Gastrocnemius medialis (tissue), 4 donors: ENCODE measurements around the gene BRSK1. TPM values are rescaled to one million over a fixed set of nuclear protein-coding genes. Genes with fewer than 3 reads are reported as not detected.

ENCODE experiments used
- ATAC-seq, 2 donors: fragments of 150-250 bp; one replicate each; pipeline ENCODE4 v1.9.1; 2016
- DNase-seq, 2 donors: peaks; one replicate each; pipeline ENCODE4 v3.0.0-alpha.2; 2019
- H3K27ac ChIP-seq, 4 donors: fragments of 200-600 bp; sonication (generic); 1 replicate in 1 of 4; 2 replicates in 3 of 4; pipeline ENCODE4 v1.5.1; 2016 to 2018; ENCODE audit warnings: mild to moderate bottlenecking in 2 of 4, moderate library complexity in 1 of 4
- H3K27me3 ChIP-seq, 3 donors: fragments of 200-600 bp; sonication (generic) in 2 of 3; 1 replicate in 1 of 3; 2 replicates in 2 of 3; pipeline versions ENCODE4 v1.5.1 to v1.6.0; 2016 to 2019; ENCODE audit warnings: mild to moderate bottlenecking in 1 of 3, moderate library complexity in 1 of 3
- H3K36me3 ChIP-seq, 2 donors: fragments of 200-600 bp; sonication (generic) in 1 of 2; one replicate each; pipeline ENCODE4 v1.5.1; 2017 to 2018
- H3K4me1 ChIP-seq, 2 donors: fragments of 200-600 bp; sonication (generic) in 1 of 2; one replicate each; pipeline ENCODE4 v1.5.1; 2016 to 2017; ENCODE audit warnings: mild to moderate bottlenecking in 2 of 2
- H3K4me3 ChIP-seq, 4 donors: fragments of 200-600 bp; sonication (generic) in 3 of 4; 1 replicate in 1 of 4; 2 replicates in 3 of 4; pipeline ENCODE4 v1.5.1; 2016 to 2019; ENCODE audit warnings: mild to moderate bottlenecking in 2 of 4
- H3K9me3 ChIP-seq, 3 donors: fragments of 200-600 bp; sonication (generic) in 2 of 3; 1 replicate in 1 of 3; 2 replicates in 2 of 3; pipeline ENCODE4 v1.5.1; 2016 to 2019
- POLR2A ChIP-seq, 2 donors: fragments of 450-650 bp; IDR thresholded peaks; one replicate each; pipeline ENCODE4 v1.6.1; 2017; ENCODE audit warnings: antibody characterized with exemption in 2 of 2, mild to moderate bottlenecking in 2 of 2, moderate library complexity in 2 of 2
- in situ Hi-C, 4 donors: fragments of 200-750 bp; cut with MboI; loops; one replicate each; pipeline versions ENCODE4 v1.15.0 to v1.8.0; 2017; ENCODE audit warnings: low sequenced_read_pairs in 4 of 4
- intact Hi-C: fragments of 100-400 bp; cut with DNase I; formaldehyde crosslinking; loops from one replicate; pipeline ENCODE4 v1.15.1; 2023; ENCODE audit warnings: low total_unique reads
- total RNA-seq, 4 donors: library from RNA; depleted of rRNA; stranded (reverse); fragments of >200 nt; gene quantifications; one replicate each; pipeline versions ENCODE4 v1.1.0 to v1.2.3, GENCODE V29; 2016
- TF ChIP-seq, protein P1 (sequence below), 5 experiments: fragments of 450-650 bp in 3 of 5; fragments of 200-600 bp in 2 of 5; sonication (generic) in 2 of 5; IDR thresholded peaks in 4 of 5; conservative IDR thresholded peaks in 1 of 5; 1 replicate in 4 of 5; 2 replicates in 1 of 5; pipeline ENCODE4 v1.5.1; 2016 to 2019; ENCODE audit warnings: antibody characterized with exemption in 5 of 5, mild to moderate bottlenecking in 3 of 5, moderate library complexity in 3 of 5

BRSK1 gene
- total RNA-seq, 4 donors from 2014 or later = not detected

DNA sequence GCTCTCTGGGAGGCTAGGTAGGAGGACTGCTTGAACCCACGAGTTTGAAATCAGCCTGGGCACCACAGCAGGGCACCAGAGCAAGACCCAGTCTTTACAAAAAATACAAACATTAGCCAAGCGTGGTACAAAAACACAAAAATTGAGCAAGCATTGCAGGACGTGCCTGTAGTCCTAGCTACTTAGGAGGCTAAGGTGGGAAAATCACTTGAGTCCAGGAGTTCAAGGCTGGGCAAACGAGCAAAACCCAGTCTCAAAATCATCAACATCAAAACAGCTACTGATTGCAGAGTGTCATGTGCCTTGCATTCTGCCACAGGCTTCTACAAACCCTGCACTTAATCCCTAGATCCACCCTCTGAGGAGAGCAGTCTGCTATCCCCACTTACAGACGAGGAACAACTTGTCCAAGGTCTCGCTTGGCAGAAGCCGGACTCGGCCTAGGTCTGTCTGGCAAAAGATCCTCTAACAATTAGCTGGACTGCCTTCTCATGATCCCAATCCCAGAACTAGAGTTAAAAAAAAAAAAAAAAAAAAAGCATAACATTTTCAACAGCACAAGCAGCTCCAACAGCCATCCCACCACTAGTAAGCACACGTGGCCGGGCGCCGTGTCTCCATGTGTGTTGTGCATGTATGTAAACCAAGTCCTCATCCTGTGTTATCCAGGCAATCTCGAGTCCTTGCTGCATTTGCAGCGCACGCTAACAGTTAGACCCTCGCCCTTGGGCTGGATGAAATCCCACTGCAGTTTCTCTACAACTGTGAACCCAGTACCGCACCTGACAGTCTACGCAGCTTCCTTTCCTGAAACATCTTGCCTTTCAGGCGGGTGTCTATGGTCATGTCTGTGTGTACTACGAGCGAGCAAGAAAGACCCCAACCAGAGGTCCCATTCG lies 27.0 kb upstream of the BRSK1 start:
- Histone ChIP-seq H3K27me3 (no peaks in the 10 kb centered on the region), H3K9me3 (no peaks in the 10 kb centered on the region), H3K4me3 (peak overlapping the region; percentile 74 to 90 (median 80)), H3K4me1 (peaks cover 42 to 63% of the 10 kb centered on the region in 2 donors), H3K27ac (peak overlapping the region in 3 of 4 donors; percentile 93 to 97 (median 94)), H3K36me3 (no peaks in the 10 kb centered on the region)
- ATAC-seq = no peak
- intact Hi-C loops (loop anchor here (10.0 kb wide), 1 partner anchor 792 kb away; the partner anchor contains the start of gene LENG9), in situ Hi-C loops (no loop called here)
- DNase-seq = no peak
- no peak for TF ChIP-seq POLR2A (IDR thresholded peaks at IDR 0.05)
- TF ChIP-seq, protein P1, sequence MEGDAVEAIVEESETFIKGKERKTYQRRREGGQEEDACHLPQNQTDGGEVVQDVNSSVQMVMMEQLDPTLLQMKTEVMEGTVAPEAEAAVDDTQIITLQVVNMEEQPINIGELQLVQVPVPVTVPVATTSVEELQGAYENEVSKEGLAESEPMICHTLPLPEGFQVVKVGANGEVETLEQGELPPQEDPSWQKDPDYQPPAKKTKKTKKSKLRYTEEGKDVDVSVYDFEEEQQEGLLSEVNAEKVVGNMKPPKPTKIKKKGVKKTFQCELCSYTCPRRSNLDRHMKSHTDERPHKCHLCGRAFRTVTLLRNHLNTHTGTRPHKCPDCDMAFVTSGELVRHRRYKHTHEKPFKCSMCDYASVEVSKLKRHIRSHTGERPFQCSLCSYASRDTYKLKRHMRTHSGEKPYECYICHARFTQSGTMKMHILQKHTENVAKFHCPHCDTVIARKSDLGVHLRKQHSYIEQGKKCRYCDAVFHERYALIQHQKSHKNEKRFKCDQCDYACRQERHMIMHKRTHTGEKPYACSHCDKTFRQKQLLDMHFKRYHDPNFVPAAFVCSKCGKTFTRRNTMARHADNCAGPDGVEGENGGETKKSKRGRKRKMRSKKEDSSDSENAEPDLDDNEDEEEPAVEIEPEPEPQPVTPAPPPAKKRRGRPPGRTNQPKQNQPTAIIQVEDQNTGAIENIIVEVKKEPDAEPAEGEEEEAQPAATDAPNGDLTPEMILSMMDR (IDR thresholded peaks at IDR 0.05 in 4 of 5, conservative IDR thresholded peaks at IDR 0.05 in 1 of 5) = no peak

DNA sequence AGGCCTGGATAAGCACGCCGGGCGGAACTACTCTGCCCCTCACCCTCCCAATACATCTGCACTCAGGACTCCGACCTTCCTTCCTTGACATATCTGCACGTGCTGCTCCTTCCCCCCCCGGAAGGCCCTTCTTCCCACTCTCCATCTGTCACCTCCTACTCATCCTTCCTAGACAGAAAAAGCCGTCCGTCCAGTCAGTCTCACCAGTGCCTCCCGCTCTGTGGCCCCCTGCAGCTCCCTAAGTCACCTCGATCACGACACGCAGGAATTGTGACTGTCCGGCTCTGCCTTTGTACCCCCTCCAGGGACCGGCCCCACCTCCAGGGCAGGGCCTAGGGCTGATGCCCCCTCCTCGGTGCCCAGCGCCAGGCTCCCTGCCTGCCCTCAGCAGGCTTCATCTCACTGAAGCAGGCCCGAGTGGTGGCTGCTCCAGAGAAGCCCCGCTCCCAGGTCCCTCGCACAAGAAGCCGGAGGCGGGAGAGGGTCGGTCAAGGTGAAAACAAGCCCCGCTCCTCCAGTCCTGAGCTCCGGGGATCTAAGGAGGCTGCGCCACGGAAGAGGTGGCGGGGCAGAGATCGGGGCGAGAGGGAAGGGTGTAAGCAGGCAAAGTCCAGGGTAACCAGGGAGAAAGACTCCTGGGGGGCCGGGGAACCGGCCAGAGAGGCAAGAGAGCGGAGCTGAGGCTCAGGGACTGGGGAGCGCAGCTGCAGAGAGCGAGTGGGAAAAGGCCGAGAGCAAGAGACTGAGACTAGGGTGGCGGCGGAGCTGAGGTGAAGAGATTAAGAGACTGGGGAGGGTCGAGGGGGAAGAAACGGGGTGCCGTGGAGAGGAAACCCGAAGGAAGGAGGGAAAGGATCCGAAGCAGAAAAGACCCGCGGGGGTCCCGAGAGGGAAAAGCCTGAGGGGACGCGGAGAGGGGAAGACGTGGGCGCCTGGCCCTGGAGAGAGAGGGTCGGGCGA lies 26.1 kb upstream of the BRSK1 start:
- H3K27ac ChIP-seq = peak overlapping the region; percentile 89 to 97 (median 94)
- no peaks in the 10 kb centered on the region for H3K27me3 ChIP-seq
- H3K4me3 ChIP-seq = peak overlapping the region; percentile 74 to 90 (median 80)
- H3K4me1 ChIP-seq = peaks cover 42 to 60% of the 10 kb centered on the region in 2 donors
- ATAC-seq = no peak
- DNase-seq = no peak
- intact Hi-C loops (loop anchor here (10.0 kb wide), 1 partner anchor 793 kb away; the partner anchor contains the start of gene LENG9), in situ Hi-C loops (no loop called here)
- no peak for TF ChIP-seq POLR2A (IDR thresholded peaks at IDR 0.05)
- TF ChIP-seq, protein P1 (IDR thresholded peaks at IDR 0.05 in 4 of 5, conservative IDR thresholded peaks at IDR 0.05 in 1 of 5) = no peak
- no peaks in the 10 kb centered on the region for H3K9me3 ChIP-seq
- no peaks in the 10 kb centered on the region for H3K36me3 ChIP-seq

DNA sequence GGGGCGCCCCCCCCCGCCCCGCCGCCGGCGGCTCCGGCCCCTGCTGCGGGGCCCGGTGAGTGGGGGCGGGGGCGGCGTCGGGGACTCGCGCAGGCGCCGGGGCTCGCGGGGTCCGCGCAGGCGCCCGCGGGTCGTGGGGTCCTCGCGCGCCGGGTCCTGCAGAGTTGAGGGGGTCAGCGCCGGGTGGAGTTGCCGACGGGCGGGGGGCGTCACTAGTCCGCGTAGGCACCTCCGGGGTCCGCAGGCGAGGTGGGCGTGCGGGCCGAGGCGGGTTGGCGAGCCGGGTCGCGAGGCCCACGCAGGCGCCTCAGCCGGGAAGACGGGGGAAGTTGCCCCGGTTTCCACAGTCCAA lies 25.3 kb upstream of the BRSK1 start:
- no peaks in the 10 kb centered on the region for H3K9me3 ChIP-seq
- H3K27ac ChIP-seq = peak overlapping the region; percentile 89 to 97 (median 94)
- H3K4me1 ChIP-seq = peaks cover 42 to 53% of the 10 kb centered on the region in 2 donors
- ATAC-seq = peak; percentile 37 to 38
- in situ Hi-C loops (no loop called here), intact Hi-C loops (loop anchor here (10.0 kb wide), 1 partner anchor 794 kb away; the partner anchor contains the start of gene LENG9)
- no peaks in the 10 kb centered on the region for H3K36me3 ChIP-seq
- TF ChIP-seq, protein P1 (IDR thresholded peaks at IDR 0.05 in 4 of 5, conservative IDR thresholded peaks at IDR 0.05 in 1 of 5) = no peak
- no peak for TF ChIP-seq POLR2A (IDR thresholded peaks at IDR 0.05)
- peak overlapping the region; percentile 74 to 90 (median 80) for H3K4me3 ChIP-seq
- H3K27me3 ChIP-seq = no peaks in the 10 kb centered on the region
- DNase-seq = no peak

DNA sequence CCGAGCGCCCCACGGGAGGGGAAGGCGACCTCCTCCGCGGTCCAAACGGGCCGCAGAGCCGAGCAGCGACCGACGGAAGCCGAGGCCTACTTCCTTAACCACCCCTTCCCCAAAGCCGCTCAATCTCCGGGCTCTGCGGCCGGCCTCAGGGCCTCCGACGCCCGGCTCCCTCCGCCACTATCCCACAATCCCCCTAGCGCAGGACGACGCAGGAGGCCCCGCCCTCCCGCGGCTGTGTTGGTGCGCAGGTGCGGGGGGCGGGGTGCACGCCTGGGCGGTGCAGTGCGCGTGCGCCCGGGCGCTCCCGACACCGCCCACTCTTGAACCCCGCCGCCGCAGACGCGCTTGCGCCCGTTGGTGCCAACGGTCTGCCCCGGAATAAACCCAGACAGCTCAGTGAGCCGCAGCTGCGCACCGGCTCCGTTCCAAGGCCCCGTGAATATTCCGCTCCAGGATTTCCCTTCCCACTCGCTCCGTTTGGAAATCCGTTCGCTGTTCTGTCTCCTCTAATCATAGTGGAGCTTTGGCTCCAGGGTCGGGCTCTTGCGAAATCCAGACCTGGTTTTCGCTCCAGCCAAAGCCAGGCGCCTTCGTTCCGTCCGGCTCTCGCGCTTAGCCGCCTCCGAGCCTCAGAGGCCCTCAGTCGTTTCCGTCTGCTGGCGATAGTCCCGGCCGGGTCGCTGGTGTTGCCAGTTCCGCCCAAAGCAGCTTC lies 24.8 kb upstream of the BRSK1 start, which contains the start of gene PPP6R1:
PPP6R1 (minus strand) TSS at position 190 of the 712 bp plus-strand sequence. CDS start 11,914 bp downstream, outside the sequence.
- no peaks in the 10 kb centered on the region for H3K9me3 ChIP-seq
- peak within 1 kb of the TSS; percentile 89 to 97 (median 94) for H3K27ac ChIP-seq
- DNase-seq (peak; percentile 95 to 99), ATAC-seq (peak; percentile 97 to 98)
- peaks cover 42 to 49% of the 10 kb centered on the region in 2 donors for H3K4me1 ChIP-seq
- intact Hi-C loops = loop anchor here (1.0 to 10.0 kb wide), 6 partner anchors 21 to 794 kb away; partner anchors contain the start of genes EPN1, HSPBP1, KMT5C and LENG9
- H3K27me3 ChIP-seq = no peaks in the 10 kb centered on the region
- H3K4me3 ChIP-seq = peak within 1 kb of the TSS; percentile 74 to 90 (median 80)
- TF ChIP-seq, protein P1 (IDR thresholded peaks at IDR 0.05 in 4 of 5, conservative IDR thresholded peaks at IDR 0.05 in 1 of 5) = peak in 2 of 5 experiments; percentile 38 to 52
- TF ChIP-seq POLR2A (IDR thresholded peaks at IDR 0.05) = peak; percentile 86 to 88
- in situ Hi-C loops = no loop called here
- H3K36me3 ChIP-seq = no peaks in the 10 kb centered on the region
